HFFc6 (cell line): ENCODE measurements around the gene GFM2. TPM values are rescaled to one million over a fixed set of nuclear protein-coding genes. Genes with fewer than 3 reads are reported as not detected.
"Not testable (repeated sequence)": the region's sequence is repeated elsewhere in the genome, so short reads cannot be mapped to it uniquely, and the experiment has no call there.

ENCODE experiments used
- DNase-seq: peaks from one replicate; pipeline ENCODE4 v3.0.0-alpha.2; 2018
- H3K27ac Mint-ChIP-seq: 2 replicates; pipeline ENCODE4 v1.8.0; 2020; ENCODE audit warnings: mild to moderate bottlenecking, mixed read lengths
- H3K27me3 Mint-ChIP-seq: 2 replicates; pipeline ENCODE4 v1.8.0; 2021; ENCODE audit warnings: mild to moderate bottlenecking, moderate library complexity, mixed read lengths; ENCODE audit not compliant: insufficient read depth
- H3K36me3 Mint-ChIP-seq: 2 replicates; pipeline ENCODE4 v1.8.0; 2021; ENCODE audit warnings: low read depth, mixed read lengths
- H3K4me1 Mint-ChIP-seq: 2 replicates; pipeline ENCODE4 v1.8.0; 2020; ENCODE audit warnings: low read depth, mixed read lengths
- H3K4me3 Mint-ChIP-seq: 2 replicates; pipeline ENCODE4 v1.8.0; 2020; ENCODE audit warnings: mild to moderate bottlenecking, moderate library complexity, mixed read lengths
- H3K9me3 Mint-ChIP-seq: 2 replicates; pipeline ENCODE4 v1.8.0; 2020; ENCODE audit warnings: mild to moderate bottlenecking, mixed read lengths
- CTCF ChIP-seq: fragments of 200-600 bp; sonication (generic); IDR thresholded peaks from 2 replicates; pipeline ENCODE4 v1.5.0; 2021; ENCODE audit warnings: antibody characterized with exemption, mild to moderate bottlenecking
- total RNA-seq, 6 experiments: library from RNA; stranded (reverse); fragmentation: NEBNext Ultra II Directional; extraction: Animal tissue kit (Norgen Biotek cat#: 25700); gene quantifications; 2 replicates in 1 of 6; 3 replicates in 5 of 6; pipeline ENCODE4 v1.2.3, GENCODE V29; 2021

The GFM2 gene
- total RNA-seq, 6 experiments from 2014 or later = 26.6 to 31.0 (median 28.0) TPM

- peak; percentile 3 for DNase-seq
- no peaks in the 10 kb centered on the region for H3K9me3 Mint-ChIP-seq
- H3K4me1 Mint-ChIP-seq = peaks cover 5% of the 10 kb centered on the region; the same call in 1 of the 2 replicates
- no peak overlapping the region; the same call in 1 of the 2 replicates for H3K4me3 Mint-ChIP-seq
- no peak for TF ChIP-seq CTCF
- H3K27me3 Mint-ChIP-seq = peaks cover 3% of the 10 kb centered on the region
- H3K36me3 Mint-ChIP-seq = no peaks in the 10 kb centered on the region
- no peak overlapping the region for H3K27ac Mint-ChIP-seq
Observed at GRCh38 chr5:74798977-74799911, 32.3 kb upstream of the GFM2 start.

DNA sequence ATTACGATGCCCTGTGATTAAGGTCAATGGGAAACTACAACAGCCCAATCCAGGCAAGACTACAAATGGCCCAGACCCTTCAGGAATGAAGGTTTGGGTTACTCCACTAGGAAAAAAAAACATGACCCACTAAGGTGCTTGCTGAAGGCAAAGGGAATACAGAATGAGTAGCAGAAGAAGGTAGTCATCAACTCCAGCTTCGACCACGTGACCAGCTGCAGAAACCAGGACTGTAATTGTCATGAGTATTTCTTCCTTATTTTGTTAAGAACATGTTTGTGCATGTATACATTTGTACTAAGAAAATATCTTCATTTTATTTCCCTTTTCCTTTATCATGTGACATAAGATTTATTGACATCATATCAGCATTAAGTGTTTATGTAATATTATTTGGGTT is 24.8 kb upstream of the GFM2 start:
- not testable (repeated sequence) for H3K4me1 Mint-ChIP-seq, H3K36me3 Mint-ChIP-seq

DNA sequence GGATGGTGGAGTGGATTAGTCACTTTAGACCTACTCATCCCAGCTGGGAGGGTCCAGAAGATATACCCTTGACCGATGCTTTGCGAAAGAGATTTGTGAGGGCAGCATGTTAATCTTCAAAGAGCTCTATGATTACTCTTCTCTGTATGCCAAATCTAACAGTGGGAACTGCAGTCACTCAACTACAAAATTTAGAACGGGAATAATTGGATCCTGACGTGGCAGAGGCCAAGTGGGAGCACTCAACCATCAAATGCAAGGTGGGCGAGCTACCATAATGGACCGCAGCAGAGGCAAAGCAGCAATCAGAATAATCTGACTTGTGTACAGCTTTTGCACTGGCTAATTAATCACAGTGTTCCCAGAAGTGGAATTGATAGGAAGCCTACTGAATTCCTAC is 20.5 kb upstream of the GFM2 start:
- peaks cover 8% of the 10 kb centered on the region; the same call in 1 of the 2 replicates for H3K36me3 Mint-ChIP-seq
- DNase-seq = no peak
- H3K4me1 Mint-ChIP-seq = no peaks in the 10 kb centered on the region
- H3K27ac Mint-ChIP-seq = no peak overlapping the region
- H3K4me3 Mint-ChIP-seq = no peak overlapping the region
- peaks cover 4% of the 10 kb centered on the region; the same call in 1 of the 2 replicates for H3K27me3 Mint-ChIP-seq
- no peak for TF ChIP-seq CTCF
- H3K9me3 Mint-ChIP-seq = peaks cover 9% of the 10 kb centered on the region

More for the DNA sequence above, 24.8 kb upstream of the GFM2 start:
- not testable (repeated sequence) for H3K27ac Mint-ChIP-seq, DNase-seq, H3K9me3 Mint-ChIP-seq, H3K4me3 Mint-ChIP-seq, H3K27me3 Mint-ChIP-seq

- Mint-ChIP-seq H3K36me3 (peaks cover 8% of the 10 kb centered on the region; the same call in 1 of the 2 replicates), H3K9me3 (peaks cover 9% of the 10 kb centered on the region), H3K4me3 (no peak overlapping the region), H3K4me1 (no peaks in the 10 kb centered on the region), H3K27ac (no peak overlapping the region), H3K27me3 (peaks cover 4% of the 10 kb centered on the region; the same call in 1 of the 2 replicates)
- no peak for TF ChIP-seq CTCF
- no peak for DNase-seq
Observed at GRCh38 chr5:74786851-74787250, 19.9 kb upstream of the GFM2 start.

- no peak for TF ChIP-seq CTCF
- Mint-ChIP-seq H3K36me3 (peaks cover 6% of the 10 kb centered on the region; the same call in 1 of the 2 replicates), H3K4me3 (no peak overlapping the region), H3K27me3 (no peaks in the 10 kb centered on the region), H3K27ac (no peak overlapping the region), H3K4me1 (no peaks in the 10 kb centered on the region), H3K9me3 (no peaks in the 10 kb centered on the region)
- no peak for DNase-seq
Observed at GRCh38 chr5:74778609-74779008, 11.7 kb upstream of the GFM2 start.

DNA sequence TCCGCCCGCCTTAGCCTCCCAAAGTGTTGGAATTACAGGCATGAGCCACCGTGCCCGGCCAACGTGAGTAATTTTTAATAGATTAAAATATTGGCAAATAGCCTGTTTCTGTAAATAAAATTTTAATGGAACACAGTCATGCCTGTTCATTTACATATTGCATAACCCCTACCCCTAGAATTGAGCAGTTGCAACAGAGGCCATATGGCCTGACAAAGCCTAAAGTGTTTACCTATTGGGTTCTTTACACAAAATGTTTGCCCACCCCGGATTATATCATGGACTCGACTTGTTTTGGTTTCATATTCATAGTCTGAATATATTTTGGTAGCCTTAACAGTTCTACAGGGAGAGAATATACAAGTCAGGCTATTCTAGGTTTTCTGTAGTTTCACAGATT is 5.4 kb upstream of the GFM2 start:
- no peak for TF ChIP-seq CTCF
- Mint-ChIP-seq H3K36me3 (peaks cover 22% of the 10 kb centered on the region), H3K27ac (no peak overlapping the region), H3K27me3 (no peaks in the 10 kb centered on the region; the same call in 1 of the 2 replicates), H3K9me3 (no peaks in the 10 kb centered on the region), H3K4me1 (peaks cover 7% of the 10 kb centered on the region; the same call in 1 of the 2 replicates), H3K4me3 (no peak overlapping the region)
- DNase-seq = no peak
